Sigmoid colon (tissue), 7 donors: ENCODE results near the gene MSLN. TPM values are rescaled to one million over a fixed set of nuclear protein-coding genes. Genes with fewer than 3 reads are reported as not detected.

Experiments used
- DNase-seq: peaks from one replicate; pipeline ENCODE4 v3.0.0-alpha.2; 2019
- H3K27ac ChIP-seq, 4 donors: fragments of 200-600 bp; sonication (generic); one replicate each; pipeline ENCODE4 v1.5.1; 2016 to 2019; ENCODE audit warnings: mild to moderate bottlenecking in 1 of 4
- H3K27me3 ChIP-seq, 3 donors: fragments of 200-600 bp; sonication (generic); one replicate each; pipeline ENCODE4 v1.5.1; 2019; ENCODE audit warnings: mild to moderate bottlenecking in 1 of 3
- H3K36me3 ChIP-seq, 4 donors: fragments of 200-600 bp; sonication (generic); one replicate each; pipeline ENCODE4 v1.5.1; 2016 to 2019
- H3K4me1 ChIP-seq, 4 donors: fragments of 200-600 bp; sonication (generic); one replicate each; pipeline ENCODE4 v1.5.1; 2017 to 2019
- H3K4me3 ChIP-seq, 4 donors: fragments of 200-600 bp; sonication (generic); one replicate each; pipeline ENCODE4 v1.5.1; 2017 to 2019; ENCODE audit warnings: mild to moderate bottlenecking in 2 of 4, moderate library complexity in 1 of 4
- H3K9me3 ChIP-seq, 4 donors: fragments of 200-600 bp in 3 of 4; sonication (generic) in 3 of 4; one replicate each; pipeline versions ENCODE4 v1.5.1 to v1.6.1; 2013 to 2019
- EP300 ChIP-seq, 4 donors: sonication (generic); formaldehyde crosslinking; IDR thresholded peaks; one replicate each; pipeline ENCODE4 v1.6.1; 2017; ENCODE audit warnings: antibody characterized with exemption in 4 of 4
- POLR2A ChIP-seq, 2 donors: fragments of 450-650 bp; IDR thresholded peaks; one replicate each; pipeline ENCODE4 v1.6.1; 2016; ENCODE audit warnings: antibody characterized with exemption in 2 of 2, mild to moderate bottlenecking in 2 of 2, moderate library complexity in 2 of 2
- POLR2AphosphoS5 ChIP-seq, 4 donors: sonication (generic); formaldehyde crosslinking; IDR thresholded peaks; one replicate each; pipeline ENCODE4 v1.6.1; 2017; ENCODE audit warnings: antibody characterized with exemption in 4 of 4
- WGBS, 2 donors: extraction: QIAGEN DNeasy Blood & Tissue Kit; methylation state at CpG; one replicate each; pipeline ENCODE4 v1.1.7; 2013; 5-methylcytosine and 5-hydroxymethylcytosine counted together
- intact Hi-C: fragments of 100-400 bp; cut with DNase I; formaldehyde crosslinking; loops from one replicate; pipeline ENCODE4 v1.15.1; 2023
- polyA plus RNA-seq, 3 donors: library from polyadenylated mRNA; stranded (reverse); fragments of 200-250 nt; gene quantifications; one replicate each; pipeline ENCODE4 v1.2.3, GENCODE V29; 2013
- total RNA-seq, 4 donors: library from RNA; depleted of rRNA; stranded (reverse); fragments of >200 nt; gene quantifications; one replicate each; pipeline ENCODE4 v1.1.0, GENCODE V29; 2016
- TF ChIP-seq, protein P1 (sequence below), 4 experiments: fragments of 450-650 bp in 3 of 4; fragments of 200-600 bp in 1 of 4; IDR thresholded peaks; one replicate each; pipeline ENCODE4 v1.5.1; 2016 to 2019; ENCODE audit warnings: antibody characterized with exemption in 4 of 4, mild to moderate bottlenecking in 3 of 4, moderate library complexity in 2 of 4
- donor health status: healthy with polysubstance abuse.
- donor health status: Bipolar disorder and iron deficiency.
- donor health status: healthy.

MSLN gene
- total and polyA plus RNA-seq, 7 donors, result 0.54 to 3.5 (median 1.2) TPM; not detected in 3

DNA sequence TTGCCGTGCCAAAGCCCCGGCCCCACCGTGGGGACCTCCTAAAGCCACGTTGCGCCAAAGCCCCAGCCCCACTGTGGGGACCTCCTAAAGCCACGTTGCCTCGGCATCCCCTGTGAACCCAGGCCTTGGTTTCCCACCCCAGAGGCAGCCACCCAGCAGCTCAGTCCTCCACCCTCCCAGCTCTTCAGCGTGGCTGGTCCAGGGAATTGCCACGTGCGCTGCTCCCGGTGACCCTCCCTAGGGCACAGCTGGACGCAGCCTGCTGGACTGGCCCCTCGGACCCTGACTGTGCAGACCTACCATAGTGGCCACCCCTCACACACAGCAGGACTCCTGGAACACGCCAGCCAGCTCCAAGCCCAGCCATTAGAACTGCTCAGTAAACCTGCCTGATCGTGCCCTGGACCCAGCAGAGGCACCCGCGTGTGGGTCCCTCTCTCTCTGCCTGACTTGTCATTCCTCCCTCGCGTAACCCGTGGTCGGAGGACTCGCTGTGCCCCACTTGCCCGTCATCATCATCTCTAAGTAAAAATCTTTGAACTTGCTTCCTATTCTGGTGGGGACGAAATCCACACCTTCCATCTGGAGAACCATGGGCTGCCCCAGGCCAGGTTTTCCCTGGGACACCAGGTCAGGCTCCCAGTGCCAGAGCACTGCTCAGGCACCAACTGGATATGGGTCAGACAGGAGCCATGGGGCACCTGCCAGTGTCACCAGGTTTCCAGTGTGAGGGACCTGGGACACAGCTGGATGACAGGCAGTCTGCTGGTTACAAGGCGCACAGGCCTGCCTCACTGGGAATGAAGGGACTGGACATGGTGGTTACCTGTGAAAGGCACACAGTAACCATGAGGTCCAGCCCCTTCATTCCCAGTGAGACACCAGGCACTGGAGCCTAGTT lies 25.3 kb upstream of the MSLN start:
- H3K27me3 ChIP-seq, result no peaks in the 10 kb centered on the region
- H3K9me3 ChIP-seq, result no peaks in the 10 kb centered on the region
- no peak overlapping the region for H3K4me3 ChIP-seq
- TF ChIP-seq EP300 (IDR thresholded peaks at IDR 0.05) (no peak), POLR2AphosphoS5 (IDR thresholded peaks at IDR 0.05) (no peak), POLR2A (IDR thresholded peaks at IDR 0.05) (no peak)
- TF ChIP-seq, protein P1, sequence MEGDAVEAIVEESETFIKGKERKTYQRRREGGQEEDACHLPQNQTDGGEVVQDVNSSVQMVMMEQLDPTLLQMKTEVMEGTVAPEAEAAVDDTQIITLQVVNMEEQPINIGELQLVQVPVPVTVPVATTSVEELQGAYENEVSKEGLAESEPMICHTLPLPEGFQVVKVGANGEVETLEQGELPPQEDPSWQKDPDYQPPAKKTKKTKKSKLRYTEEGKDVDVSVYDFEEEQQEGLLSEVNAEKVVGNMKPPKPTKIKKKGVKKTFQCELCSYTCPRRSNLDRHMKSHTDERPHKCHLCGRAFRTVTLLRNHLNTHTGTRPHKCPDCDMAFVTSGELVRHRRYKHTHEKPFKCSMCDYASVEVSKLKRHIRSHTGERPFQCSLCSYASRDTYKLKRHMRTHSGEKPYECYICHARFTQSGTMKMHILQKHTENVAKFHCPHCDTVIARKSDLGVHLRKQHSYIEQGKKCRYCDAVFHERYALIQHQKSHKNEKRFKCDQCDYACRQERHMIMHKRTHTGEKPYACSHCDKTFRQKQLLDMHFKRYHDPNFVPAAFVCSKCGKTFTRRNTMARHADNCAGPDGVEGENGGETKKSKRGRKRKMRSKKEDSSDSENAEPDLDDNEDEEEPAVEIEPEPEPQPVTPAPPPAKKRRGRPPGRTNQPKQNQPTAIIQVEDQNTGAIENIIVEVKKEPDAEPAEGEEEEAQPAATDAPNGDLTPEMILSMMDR (IDR thresholded peaks at IDR 0.05), result no peak
- peaks cover 28 to 76% (median 37%) of the 10 kb centered on the region in 4 donors for H3K36me3 ChIP-seq
- H3K4me1 ChIP-seq, result peaks cover 0 to 10% (median 9%) of the 10 kb centered on the region in 4 donors
- no peak for DNase-seq
- WGBS, 2 donors, result 96% methylated on average over 25 of the region's 25 CpGs
- no peak overlapping the region for H3K27ac ChIP-seq
- intact Hi-C loops, result no loop called here

DNA sequence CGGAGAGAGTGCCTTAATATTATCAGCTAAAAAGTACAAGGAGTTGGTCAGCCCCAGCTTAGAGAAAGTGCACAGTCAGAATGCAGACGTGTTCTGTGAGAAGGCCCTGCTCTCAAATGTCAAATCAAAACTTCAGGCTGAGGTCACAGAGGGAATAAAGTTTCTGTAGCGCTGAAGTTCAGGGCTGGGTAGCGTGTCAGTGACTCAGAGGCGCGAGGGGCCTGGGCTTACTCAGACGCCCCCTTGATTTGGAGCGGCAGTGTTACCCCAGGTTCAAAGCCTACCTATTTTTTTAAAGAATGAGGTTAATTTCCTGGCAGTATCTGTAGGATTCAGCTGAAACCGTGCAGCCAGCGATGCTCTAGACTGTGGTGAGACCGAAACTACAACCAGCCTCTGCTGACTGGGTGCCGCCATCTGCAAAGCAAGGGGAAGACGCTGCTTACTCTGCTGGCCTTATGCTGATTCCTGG lies 24.5 kb upstream of the MSLN start:
- TF ChIP-seq POLR2AphosphoS5 (IDR thresholded peaks at IDR 0.05) (no peak), EP300 (IDR thresholded peaks at IDR 0.05) (no peak), POLR2A (IDR thresholded peaks at IDR 0.05) (no peak)
- TF ChIP-seq, protein P1 (IDR thresholded peaks at IDR 0.05), result no peak
- WGBS, 2 donors, result 88 to 91% methylated on average over 13 of the region's 13 CpGs
- peaks cover 0 to 14% (median 10%) of the 10 kb centered on the region in 4 donors for H3K4me1 ChIP-seq

DNA sequence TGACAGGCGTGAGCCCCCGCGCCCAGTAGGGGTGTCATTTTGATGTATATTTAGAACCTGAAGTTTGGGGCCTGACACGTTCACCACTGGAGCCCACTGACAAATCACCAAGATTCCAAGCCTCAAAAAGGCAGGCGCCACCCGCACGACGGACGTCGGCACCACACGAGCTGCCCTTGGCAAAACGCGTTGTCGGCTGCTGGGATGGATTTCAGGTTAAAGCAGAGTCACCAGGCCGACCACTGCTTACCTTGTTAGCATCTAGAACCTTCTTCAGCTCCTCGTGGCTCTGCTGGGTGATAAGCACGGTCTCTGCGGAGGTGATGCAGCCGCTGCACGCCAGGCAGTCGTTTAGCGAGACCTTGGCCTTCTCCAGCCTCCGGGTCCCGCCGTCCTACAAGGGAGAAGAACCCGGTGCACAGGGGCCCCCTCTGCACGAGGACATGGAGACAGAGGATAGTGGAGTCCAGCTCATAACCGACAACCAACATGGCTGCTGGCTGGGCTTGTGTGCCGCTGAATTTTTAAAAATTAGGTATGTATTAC lies 23.5 kb upstream of the MSLN start:
- H3K27me3 ChIP-seq, result no peaks in the 10 kb centered on the region
- no peak overlapping the region for H3K4me3 ChIP-seq
- no peaks in the 10 kb centered on the region for H3K9me3 ChIP-seq
- H3K4me1 ChIP-seq, result peaks cover 0 to 18% (median 15%) of the 10 kb centered on the region in 4 donors
- peaks cover 28 to 70% (median 37%) of the 10 kb centered on the region in 4 donors for H3K36me3 ChIP-seq
- TF ChIP-seq POLR2A (IDR thresholded peaks at IDR 0.05), result no peak
- no peak for TF ChIP-seq EP300 (IDR thresholded peaks at IDR 0.05)
- TF ChIP-seq, protein P1 (IDR thresholded peaks at IDR 0.05), result no peak
- TF ChIP-seq POLR2AphosphoS5 (IDR thresholded peaks at IDR 0.05), result no peak
- no peak overlapping the region for H3K27ac ChIP-seq
- no peak for DNase-seq
- 97% methylated on average over 29 of the region's 29 CpGs for WGBS, 2 donors
- intact Hi-C loops, result no loop called here

More for the DNA sequence above, 24.5 kb upstream of the MSLN start:
- Histone ChIP-seq H3K36me3 (peaks cover 28 to 76% (median 37%) of the 10 kb centered on the region in 4 donors), H3K9me3 (no peaks in the 10 kb centered on the region), H3K4me3 (no peak overlapping the region), H3K27me3 (no peaks in the 10 kb centered on the region), H3K27ac (no peak overlapping the region)
- intact Hi-C loops, result no loop called here
- DNase-seq, result no peak

DNA sequence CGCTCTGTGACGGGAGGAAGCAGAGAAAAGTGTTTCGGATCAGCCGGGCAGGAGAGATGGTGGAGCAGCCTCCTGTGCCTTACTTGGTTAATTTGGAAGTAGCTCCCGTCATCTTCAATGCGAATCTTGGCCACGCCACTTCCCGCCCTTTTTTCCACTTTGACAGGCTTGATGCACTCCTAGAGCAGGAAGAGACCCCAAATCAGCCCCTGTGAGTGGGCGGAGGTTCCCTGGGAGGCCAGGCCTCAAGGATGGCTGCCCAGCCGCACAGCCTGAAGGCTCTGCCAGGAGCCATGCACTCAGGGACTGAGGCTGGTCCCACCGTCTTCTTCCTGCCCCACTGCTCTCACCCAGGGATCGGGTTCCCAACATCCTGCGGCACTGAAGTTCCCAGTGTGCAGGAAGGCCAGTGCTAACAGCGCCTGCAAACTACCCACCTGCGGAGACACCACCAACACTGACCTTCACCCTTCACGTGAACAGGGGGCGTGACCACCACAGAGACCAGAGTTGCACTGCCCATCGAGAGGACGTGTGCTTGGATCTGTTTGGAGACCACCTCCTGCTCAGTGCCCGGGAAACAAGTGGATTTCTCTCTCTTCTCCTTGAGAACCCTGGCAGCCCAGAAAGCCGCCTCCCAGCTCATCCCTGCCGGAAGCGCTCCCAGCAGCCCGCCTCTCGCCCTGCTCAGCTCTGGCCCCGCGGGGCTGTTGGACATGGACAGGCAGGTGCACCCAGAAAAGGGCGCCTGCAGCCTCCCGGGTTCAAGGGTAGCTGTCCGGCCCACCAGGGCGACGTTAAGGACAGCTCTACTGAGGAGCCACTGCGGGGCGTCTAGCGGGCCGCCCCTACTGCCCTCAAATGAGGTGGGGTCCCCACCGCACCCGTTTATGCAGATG lies 20.7 kb upstream of the MSLN start:
- TF ChIP-seq EP300 (IDR thresholded peaks at IDR 0.05) (no peak), POLR2AphosphoS5 (IDR thresholded peaks at IDR 0.05) (no peak), POLR2A (IDR thresholded peaks at IDR 0.05) (no peak)
- TF ChIP-seq, protein P1 (IDR thresholded peaks at IDR 0.05), result no peak
- Histone ChIP-seq H3K9me3 (no peaks in the 10 kb centered on the region), H3K36me3 (peaks cover 21 to 42% (median 24%) of the 10 kb centered on the region in 4 donors), H3K27me3 (no peaks in the 10 kb centered on the region), H3K4me1 (peaks cover 0 to 18% (median 15%) of the 10 kb centered on the region in 4 donors), H3K27ac (peak overlapping the region in 2 of 4 donors; percentile 69 to 72), H3K4me3 (peak overlapping the region; percentile 79 to 92 (median 88))
- WGBS, 2 donors, result 31 to 48% methylated on average over 38 of the region's 38 CpGs
- intact Hi-C loops, result loop anchor here (1.0 to 2.0 kb wide), 2 partner anchors 19 to 29 kb away; partner anchors contain the start of gene ANTKMT
- DNase-seq, result no peak
